ENCODE results near the gene TXLNG. TPM values are rescaled to one million over a fixed set of nuclear protein-coding genes. Genes with fewer than 3 reads are reported as not detected.

Gene TXLNG
- polyA plus RNA-seq, 1 of the 3 experiments (the other 2 are of a cell fraction): 12.1 TPM

DNA sequence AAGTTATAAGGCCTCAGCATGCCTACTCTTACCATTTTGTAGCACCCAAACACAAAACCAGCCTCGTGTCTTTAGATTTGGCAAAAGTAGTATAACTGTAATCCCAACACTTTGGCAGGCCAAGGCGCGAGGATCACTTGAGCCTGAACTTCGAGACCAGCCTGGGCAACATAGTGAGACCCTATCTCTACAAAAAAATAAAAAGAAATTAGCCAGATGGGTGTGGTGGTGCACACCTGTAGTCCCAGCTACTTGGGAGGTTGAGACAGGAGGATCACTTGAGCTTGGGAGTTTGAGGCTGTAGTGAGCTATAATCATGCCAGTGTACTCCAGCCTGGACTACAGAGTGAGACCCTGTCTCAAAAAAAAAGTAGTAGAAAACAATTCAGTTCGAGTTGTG, 49.2 kb upstream of the TXLNG start (continued):
- TF ChIP-seq, protein P1, sequence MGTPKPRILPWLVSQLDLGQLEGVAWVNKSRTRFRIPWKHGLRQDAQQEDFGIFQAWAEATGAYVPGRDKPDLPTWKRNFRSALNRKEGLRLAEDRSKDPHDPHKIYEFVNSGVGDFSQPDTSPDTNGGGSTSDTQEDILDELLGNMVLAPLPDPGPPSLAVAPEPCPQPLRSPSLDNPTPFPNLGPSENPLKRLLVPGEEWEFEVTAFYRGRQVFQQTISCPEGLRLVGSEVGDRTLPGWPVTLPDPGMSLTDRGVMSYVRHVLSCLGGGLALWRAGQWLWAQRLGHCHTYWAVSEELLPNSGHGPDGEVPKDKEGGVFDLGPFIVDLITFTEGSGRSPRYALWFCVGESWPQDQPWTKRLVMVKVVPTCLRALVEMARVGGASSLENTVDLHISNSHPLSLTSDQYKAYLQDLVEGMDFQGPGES (IDR thresholded peaks at IDR 0.05; ENCODE audit: low read depth, low read length): no peak
- TF ChIP-seq TAF1 (IDR thresholded peaks at IDR 0.05; ENCODE audit: borderline replicate concordance, low read depth, low read length): no peak

DNA sequence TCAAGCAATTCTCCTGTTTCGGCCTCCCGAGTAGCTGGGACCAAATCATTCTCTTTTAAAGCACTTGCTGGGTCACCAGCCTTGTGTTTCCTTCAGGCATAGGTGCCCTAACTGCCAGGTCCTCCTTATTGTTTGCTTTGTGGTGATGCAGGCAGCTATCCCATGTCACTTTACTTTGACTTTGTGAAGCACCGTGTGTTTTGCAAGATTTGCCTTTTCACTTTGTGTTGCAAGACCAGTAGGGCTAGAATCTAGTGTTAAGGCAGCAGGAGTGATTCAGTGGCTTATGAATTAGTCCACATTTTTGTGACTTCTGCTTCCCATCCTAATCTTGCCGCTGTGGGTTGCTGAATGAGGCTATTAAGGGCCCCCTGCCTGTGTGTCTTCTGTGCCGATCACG, 46.7 kb upstream of the TXLNG start:
- CTCF ChIA-PET: no interaction called here
- H3K4me2 ChIP-seq: no peak overlapping the region
- H3K36me3 ChIP-seq (replicated peaks in 1 of 2; ENCODE audit: control insufficient read depth in 1 of 2, insufficient read depth in 2 of 2, low read length in 1 of 2): peaks cover 40 to 71% of the 10 kb centered on the region in 2 experiments
- H3F3A ChIP-seq (replicated peaks; ENCODE audit: insufficient read depth): no peaks in the 10 kb centered on the region
- no peaks in the 10 kb centered on the region for H3K9me3 ChIP-seq
- no peak overlapping the region for H2AFZ ChIP-seq (ENCODE audit: low read depth)
- no peaks in the 10 kb centered on the region for H4K20me1 ChIP-seq (ENCODE audit: insufficient read depth)
- H3K9me2 ChIP-seq: no peaks in the 10 kb centered on the region
- no peak overlapping the region for H3K27ac ChIP-seq (ENCODE audit: low read depth in 2 of 2, low read length in 1 of 2)
- no peak overlapping the region for H3K9ac ChIP-seq
- POLR2A ChIA-PET: interaction anchor here (0.7 kb wide), 1 partner anchor 13 kb away, joined by 4 read pairs; no protein-coding TSS in a partner anchor
- no peak overlapping the region for H3K4me3 ChIP-seq (ENCODE audit: low read depth in 2 of 2, low read length in 1 of 2)
- 0 out of 4 replicates have a peak, but pooled peaks cover 0 to 3% of the 10 kb centered on the region in 2 experiments for H3K4me1 ChIP-seq (ENCODE audit: control insufficient read depth in 1 of 2, insufficient read depth in 2 of 2, low read depth in 1 of 2, low read length in 1 of 2)
- no peak for DNase-seq
- TF ChIP-seq TCF12 (IDR thresholded peaks at IDR 0.05): no peak
- TF ChIP-seq TEAD4 (IDR thresholded peaks at IDR 0.05; ENCODE audit: borderline replicate concordance, insufficient read depth): no peak
- TF ChIP-seq RAD21 (IDR thresholded peaks at IDR 0.05; ENCODE audit: low read length): no peak
- TF ChIP-seq, protein P2, sequence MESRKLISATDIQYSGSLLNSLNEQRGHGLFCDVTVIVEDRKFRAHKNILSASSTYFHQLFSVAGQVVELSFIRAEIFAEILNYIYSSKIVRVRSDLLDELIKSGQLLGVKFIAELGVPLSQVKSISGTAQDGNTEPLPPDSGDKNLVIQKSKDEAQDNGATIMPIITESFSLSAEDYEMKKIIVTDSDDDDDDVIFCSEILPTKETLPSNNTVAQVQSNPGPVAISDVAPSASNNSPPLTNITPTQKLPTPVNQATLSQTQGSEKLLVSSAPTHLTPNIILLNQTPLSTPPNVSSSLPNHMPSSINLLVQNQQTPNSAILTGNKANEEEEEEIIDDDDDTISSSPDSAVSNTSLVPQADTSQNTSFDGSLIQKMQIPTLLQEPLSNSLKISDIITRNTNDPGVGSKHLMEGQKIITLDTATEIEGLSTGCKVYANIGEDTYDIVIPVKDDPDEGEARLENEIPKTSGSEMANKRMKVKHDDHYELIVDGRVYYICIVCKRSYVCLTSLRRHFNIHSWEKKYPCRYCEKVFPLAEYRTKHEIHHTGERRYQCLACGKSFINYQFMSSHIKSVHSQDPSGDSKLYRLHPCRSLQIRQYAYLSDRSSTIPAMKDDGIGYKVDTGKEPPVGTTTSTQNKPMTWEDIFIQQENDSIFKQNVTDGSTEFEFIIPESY (IDR thresholded peaks at IDR 0.05; ENCODE audit: borderline replicate concordance, low read depth): no peak
- no peak for TF ChIP-seq JUND (IDR thresholded peaks at IDR 0.05)
- WGBS (ENCODE audit: low lambda C conversion rate): 81% methylated on average over 6 of the region's 6 CpGs
- 0 out of 2 replicates have a peak, but pooled peaks cover 9% of the 10 kb centered on the region for H3K79me2 ChIP-seq (ENCODE audit: insufficient read depth)
- no peaks in the 10 kb centered on the region for H3K27me3 ChIP-seq (ENCODE audit: insufficient read depth)

DNA sequence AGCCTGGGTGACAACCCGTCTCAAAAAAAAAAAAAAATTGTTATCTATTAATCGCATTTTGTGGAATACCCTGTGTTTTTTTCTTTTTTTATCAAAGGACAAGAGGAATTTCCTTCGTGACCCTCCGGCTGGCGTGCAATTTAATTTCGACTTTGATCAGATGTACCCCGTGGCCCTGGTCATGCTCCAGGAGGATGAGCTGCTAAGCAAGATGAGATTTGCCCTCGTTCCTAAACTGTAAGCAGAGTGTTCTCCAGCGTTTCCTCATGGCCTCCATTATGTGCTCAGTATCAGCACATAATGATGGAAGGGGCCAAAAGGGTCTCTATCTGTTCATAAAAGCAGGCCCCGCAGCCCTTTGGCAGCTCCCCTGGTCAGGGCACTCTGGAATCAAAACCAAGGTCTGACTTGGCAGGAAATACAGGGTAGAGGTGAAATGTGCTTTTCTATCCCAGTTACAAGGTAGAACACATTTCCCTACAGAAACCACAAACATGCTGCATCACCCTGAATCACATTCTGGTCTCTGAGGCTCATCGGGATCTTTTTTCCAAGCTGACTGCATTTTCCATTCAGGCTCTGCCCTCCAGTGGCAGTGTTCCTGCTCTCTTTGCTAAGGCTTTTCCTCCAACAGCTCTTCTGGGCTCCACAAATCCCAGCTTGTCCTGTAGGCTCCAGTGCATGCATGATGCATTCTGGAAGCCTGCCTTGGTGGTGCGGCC, 42.5 kb upstream of the TXLNG start:
- H3K4me1 ChIP-seq (ENCODE audit: control insufficient read depth in 1 of 2, insufficient read depth in 2 of 2, low read depth in 1 of 2, low read length in 1 of 2): 0 out of 4 replicates have a peak, but pooled peaks cover 0 to 3% of the 10 kb centered on the region in 2 experiments
- WGBS (ENCODE audit: low lambda C conversion rate): 85% methylated on average over 12 of the region's 12 CpGs
- H3K36me3 ChIP-seq (replicated peaks in 1 of 2; ENCODE audit: control insufficient read depth in 1 of 2, insufficient read depth in 2 of 2, low read length in 1 of 2): peaks cover 46 to 54% of the 10 kb centered on the region in 2 experiments
- ChIA-PET POLR2A (interaction anchor here (0.7 kb wide), 1 partner anchor 24 kb away, joined by 4 read pairs; the partner anchor contains the start of gene SYAP1), CTCF (interaction anchor here (0.9 kb wide), 1 partner anchor 9 kb away, joined by 3 read pairs; no protein-coding TSS in a partner anchor)
- H3F3A ChIP-seq (replicated peaks; ENCODE audit: insufficient read depth): no peaks in the 10 kb centered on the region
- H3K9me2 ChIP-seq: no peaks in the 10 kb centered on the region
- no peaks in the 10 kb centered on the region for H3K27me3 ChIP-seq (ENCODE audit: insufficient read depth)
- H4K20me1 ChIP-seq (ENCODE audit: insufficient read depth): no peaks in the 10 kb centered on the region
- TF ChIP-seq, protein P3, sequence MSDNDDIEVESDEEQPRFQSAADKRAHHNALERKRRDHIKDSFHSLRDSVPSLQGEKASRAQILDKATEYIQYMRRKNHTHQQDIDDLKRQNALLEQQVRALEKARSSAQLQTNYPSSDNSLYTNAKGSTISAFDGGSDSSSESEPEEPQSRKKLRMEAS (IDR thresholded peaks at IDR 0.05; ENCODE audit: low read depth): 0 out of 2 replicates have a peak, but pooled peaks have one; percentile 35
- TF ChIP-seq, protein P4, sequence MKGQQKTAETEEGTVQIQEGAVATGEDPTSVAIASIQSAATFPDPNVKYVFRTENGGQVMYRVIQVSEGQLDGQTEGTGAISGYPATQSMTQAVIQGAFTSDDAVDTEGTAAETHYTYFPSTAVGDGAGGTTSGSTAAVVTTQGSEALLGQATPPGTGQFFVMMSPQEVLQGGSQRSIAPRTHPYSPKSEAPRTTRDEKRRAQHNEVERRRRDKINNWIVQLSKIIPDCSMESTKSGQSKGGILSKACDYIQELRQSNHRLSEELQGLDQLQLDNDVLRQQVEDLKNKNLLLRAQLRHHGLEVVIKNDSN (IDR thresholded peaks at IDR 0.05; ENCODE audit: borderline replicate concordance, low read depth): no peak
- TF ChIP-seq FOXJ3 (CRISPR knock-in tag; IDR thresholded peaks at IDR 0.05): no peak
- TF ChIP-seq, protein P5, sequence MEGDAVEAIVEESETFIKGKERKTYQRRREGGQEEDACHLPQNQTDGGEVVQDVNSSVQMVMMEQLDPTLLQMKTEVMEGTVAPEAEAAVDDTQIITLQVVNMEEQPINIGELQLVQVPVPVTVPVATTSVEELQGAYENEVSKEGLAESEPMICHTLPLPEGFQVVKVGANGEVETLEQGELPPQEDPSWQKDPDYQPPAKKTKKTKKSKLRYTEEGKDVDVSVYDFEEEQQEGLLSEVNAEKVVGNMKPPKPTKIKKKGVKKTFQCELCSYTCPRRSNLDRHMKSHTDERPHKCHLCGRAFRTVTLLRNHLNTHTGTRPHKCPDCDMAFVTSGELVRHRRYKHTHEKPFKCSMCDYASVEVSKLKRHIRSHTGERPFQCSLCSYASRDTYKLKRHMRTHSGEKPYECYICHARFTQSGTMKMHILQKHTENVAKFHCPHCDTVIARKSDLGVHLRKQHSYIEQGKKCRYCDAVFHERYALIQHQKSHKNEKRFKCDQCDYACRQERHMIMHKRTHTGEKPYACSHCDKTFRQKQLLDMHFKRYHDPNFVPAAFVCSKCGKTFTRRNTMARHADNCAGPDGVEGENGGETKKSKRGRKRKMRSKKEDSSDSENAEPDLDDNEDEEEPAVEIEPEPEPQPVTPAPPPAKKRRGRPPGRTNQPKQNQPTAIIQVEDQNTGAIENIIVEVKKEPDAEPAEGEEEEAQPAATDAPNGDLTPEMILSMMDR (IDR thresholded peaks at IDR 0.05): peak; percentile 49
- TF ChIP-seq FOXM1 (IDR thresholded peaks at IDR 0.05; ENCODE audit: low read depth): no peak
- TF ChIP-seq RAD21 (IDR thresholded peaks at IDR 0.05; ENCODE audit: low read length): no peak
- H2AFZ ChIP-seq (ENCODE audit: low read depth): no peak overlapping the region
- H3K27ac ChIP-seq (ENCODE audit: low read depth in 2 of 2, low read length in 1 of 2): peak overlapping the region in 1 of 2 experiments; percentile 63; a peak in 2 of 4 replicates
- no peaks in the 10 kb centered on the region for H3K9me3 ChIP-seq
- no peak overlapping the region for H3K4me2 ChIP-seq
- H3K79me2 ChIP-seq (ENCODE audit: insufficient read depth): 0 out of 2 replicates have a peak, but pooled peaks cover 5% of the 10 kb centered on the region
- H3K9ac ChIP-seq: no peak overlapping the region
- no peak for DNase-seq
- H3K4me3 ChIP-seq (ENCODE audit: low read depth in 2 of 2, low read length in 1 of 2): no peak overlapping the region
